HG03060 (cell line): ENCODE data around the gene TMEM59L.

Source experiments
- ATAC-seq: cut with Tn5 transposase; IDR thresholded peaks from one replicate; pipeline ENCODE4 v1.9.1; 2021; ENCODE audit warnings: low read depth, moderate number of reproducible peaks; ENCODE audit not compliant: unreplicated experiment

The TMEM59L gene

GRCh38 chr19:18636183-18636968 is 23.7 kb downstream of the TMEM59L start:
- ATAC-seq = peak; percentile 66

GRCh38 chr19:18636969-18637629 is 24.4 kb downstream of the TMEM59L start, which contains the start of gene KLHL26:
Gene KLHL26, plus strand, starts transcription at chr19:18637028. Its CDS starts 27 bp downstream, at chr19:18637055.
- ATAC-seq = no peak

- ATAC-seq = no peak
These were observed 25.3 kb downstream of the TMEM59L start for GRCh38 chr19:18637673-18638630.

GRCh38 chr19:18639706-18640243 is 27.1 kb downstream of the TMEM59L start:
- no peak for ATAC-seq

GRCh38 chr19:18644196-18645034 is 31.7 kb downstream of the TMEM59L start:
- ATAC-seq = no peak

- no peak for ATAC-seq
These were observed 32.4 kb downstream of the TMEM59L start for GRCh38 chr19:18645035-18645511.

- no peak for ATAC-seq
These were observed 34.1 kb downstream of the TMEM59L start for GRCh38 chr19:18646535-18647370.

GRCh38 chr19:18647371-18647767 is 34.7 kb downstream of the TMEM59L start:
- ATAC-seq = no peak

- ATAC-seq = no peak
These were observed 35.1 kb downstream of the TMEM59L start for GRCh38 chr19:18647807-18648206.

- no peak for ATAC-seq
These were observed 36.3 kb downstream of the TMEM59L start for GRCh38 chr19:18648973-18649315.

GRCh38 chr19:18649371-18650020 is 36.8 kb downstream of the TMEM59L start:
- ATAC-seq = no peak

- no peak for ATAC-seq
These were observed 37.3 kb downstream of the TMEM59L start for GRCh38 chr19:18650021-18650390.

- ATAC-seq = no peak
These were observed 37.9 kb downstream of the TMEM59L start for GRCh38 chr19:18650468-18651041.

GRCh38 chr19:18651300-18651699 is 38.6 kb downstream of the TMEM59L start:
- ATAC-seq = no peak

GRCh38 chr19:18651733-18652132 is 39.1 kb downstream of the TMEM59L start:
- no peak for ATAC-seq

GRCh38 chr19:18653853-18654252 is 41.2 kb downstream of the TMEM59L start:
- ATAC-seq = no peak

GRCh38 chr19:18654469-18654868 is 41.8 kb downstream of the TMEM59L start:
- ATAC-seq = no peak
